DMS114 treated with DMSO at 0.1 percent for 48 hours (cell line): ENCODE measurements around the gene DAP3.
A peak's percentile ranks its signal among the peaks of the same experiment; 100 is the strongest.
"Not testable (repeated sequence)": the region's sequence is repeated elsewhere in the genome, so short reads cannot be mapped to it uniquely, and the experiment has no call there.

ENCODE experiments used
- DNase-seq: peaks from one replicate; lab custom pipeline; 2025; ENCODE audit not compliant: unreplicated experiment; lab: John Stamatoyannopoulos, UW

Gene DAP3

GRCh38 chr1:155689081-155689607 is at the start of gene DAP3:
Gene DAP3 (plus strand): TSS chr1:155689091. CDS start chr1:155709780, 20,689 bp downstream.
- DNase-seq = not testable (repeated sequence)

- no peak for DNase-seq
Measured at GRCh38 chr1:155640367-155640766, 48.5 kb upstream of the DAP3 start.

- DNase-seq = not testable (repeated sequence)
Measured at GRCh38 chr1:155642559-155643180, 46.2 kb upstream of the DAP3 start.

GRCh38 chr1:155643230-155643629 is 45.7 kb upstream of the DAP3 start:
- no peak for DNase-seq

GRCh38 chr1:155645034-155645598 is 43.8 kb upstream of the DAP3 start:
- no peak for DNase-seq

- DNase-seq = no peak
Measured at GRCh38 chr1:155645648-155646047, 43.2 kb upstream of the DAP3 start.

GRCh38 chr1:155646307-155646706 is 42.6 kb upstream of the DAP3 start:
- no peak for DNase-seq

GRCh38 chr1:155648207-155649147 is 40.4 kb upstream of the DAP3 start:
- peak; percentile 54 for DNase-seq

GRCh38 chr1:155649676-155650075 is 39.2 kb upstream of the DAP3 start:
- no peak for DNase-seq

GRCh38 chr1:155650231-155650757 is 38.6 kb upstream of the DAP3 start:
- DNase-seq = no peak

- no peak for DNase-seq
Measured at GRCh38 chr1:155651861-155652661, 36.8 kb upstream of the DAP3 start.

- DNase-seq = no peak
Measured at GRCh38 chr1:155652951-155653350, 35.9 kb upstream of the DAP3 start.

- no peak for DNase-seq
Measured at GRCh38 chr1:155657463-155657862, 31.4 kb upstream of the DAP3 start.

- not testable (repeated sequence) for DNase-seq
Measured at GRCh38 chr1:155661239-155661638, 27.7 kb upstream of the DAP3 start.

- DNase-seq = no peak
Measured at GRCh38 chr1:155669233-155670162, 19.4 kb upstream of the DAP3 start.

- no peak for DNase-seq
Measured at GRCh38 chr1:155671750-155672149, 17.1 kb upstream of the DAP3 start.

- DNase-seq = no peak
Measured at GRCh38 chr1:155673003-155673402, 15.9 kb upstream of the DAP3 start.

- DNase-seq = no peak
Measured at GRCh38 chr1:155678027-155678426, 10.9 kb upstream of the DAP3 start.

- DNase-seq = not testable (repeated sequence)
Measured at GRCh38 chr1:155678992-155679391, 9.9 kb upstream of the DAP3 start.
